BLaER1 treated with 17β-estradiol and CSF1 and Interleukin-3, amounts not matched to agents 10 nM and 100 nM (cell line): ENCODE data around the gene MPND.

ENCODE experiments used
- H3K27ac ChIP-seq, 11 experiments: shearing (Covaris generic); formaldehyde crosslinking; 2 replicates each; pipeline ENCODE4 v1.8.1; 2022
- H3K27me3 ChIP-seq, 11 experiments: shearing (Covaris generic); formaldehyde crosslinking; 2 replicates each; pipeline ENCODE4 v1.8.1; 2022
- H3K36me3 ChIP-seq, 11 experiments: shearing (Covaris generic); formaldehyde crosslinking; 2 replicates each; pipeline ENCODE4 v1.8.1; 2022
- H3K4me1 ChIP-seq, 10 experiments: shearing (Covaris generic); formaldehyde crosslinking; 2 replicates each; pipeline ENCODE4 v1.8.1; 2022
- H3K4me2 ChIP-seq, 11 experiments: shearing (Covaris generic); formaldehyde crosslinking; 2 replicates each; pipeline ENCODE4 v1.8.1; 2022
- H3K4me3 ChIP-seq, 10 experiments: shearing (Covaris generic); formaldehyde crosslinking; 2 replicates each; pipeline ENCODE4 v1.8.1; 2022
- H3K9ac ChIP-seq, 11 experiments: shearing (Covaris generic); formaldehyde crosslinking; 2 replicates each; pipeline ENCODE4 v1.8.1; 2022
- H3K9me3 ChIP-seq, 11 experiments: shearing (Covaris generic); formaldehyde crosslinking; replicated peaks in 1 of 11; 2 replicates each; pipeline ENCODE4 v1.8.1; 2022
- H4K20me1 ChIP-seq, 11 experiments: shearing (Covaris generic); formaldehyde crosslinking; 2 replicates each; pipeline ENCODE4 v1.8.1; 2022
- Cebpa-rat ChIP-seq, 11 experiments: shearing (Covaris generic); IDR thresholded peaks; 2 replicates each; pipeline ENCODE4 v1.8.1; 2022

The MPND gene

GRCh38 chr19:4391306-4391693 is 47.9 kb downstream of the MPND start:
- TF ChIP-seq Cebpa-rat (IDR thresholded peaks at IDR 0.05): no peak

DNA sequence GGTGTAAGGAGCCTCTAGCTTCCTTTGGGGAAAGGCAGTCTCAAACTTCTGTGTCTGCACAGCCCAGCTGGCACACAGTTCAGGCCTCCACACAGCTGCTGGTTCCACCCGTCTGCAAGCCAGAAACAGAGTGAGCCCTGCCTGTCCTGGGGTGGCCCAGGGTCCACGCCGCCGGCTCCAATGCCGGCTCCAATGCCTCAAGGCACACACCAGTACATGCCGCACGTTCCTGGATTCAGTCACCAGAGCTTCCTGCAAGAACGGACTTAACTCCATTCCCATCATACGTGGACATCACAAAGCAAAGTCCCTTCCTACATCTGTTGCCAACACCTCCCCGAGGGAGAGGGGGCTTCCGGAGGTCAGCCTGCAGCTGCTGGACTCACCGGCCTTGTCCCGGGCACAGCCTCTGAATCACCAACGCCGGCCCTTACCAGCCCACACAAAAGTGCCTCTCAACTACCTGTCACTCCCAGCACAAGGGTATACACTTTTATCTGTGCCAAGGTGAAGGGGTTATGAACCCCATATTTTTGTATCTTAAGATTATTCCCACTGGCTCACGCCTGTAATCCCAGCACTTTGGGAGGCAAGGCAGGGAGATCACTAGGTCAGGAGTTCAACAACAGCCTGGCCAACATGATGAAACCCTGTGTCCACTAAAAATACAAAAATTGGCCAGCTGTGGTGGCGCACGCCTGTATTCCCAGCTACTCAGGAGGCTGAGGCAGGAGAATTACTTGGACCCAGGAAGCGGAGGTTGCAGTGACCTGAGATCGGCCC is 48.5 kb downstream of the MPND start:
- TF ChIP-seq Cebpa-rat (IDR thresholded peaks at IDR 0.05): no peak
- no peaks in the 10 kb centered on the region for H3K27me3 ChIP-seq
- H4K20me1 ChIP-seq: peaks cover 95 to 100% (median 99%) of the 10 kb centered on the region in 11 experiments
- H3K9ac ChIP-seq: peak overlapping the region; percentile 5 to 74 (median 62); a peak in 18 of 22 replicates
- peak overlapping the region in 2 of 10 experiments; percentile 33 to 42; a peak in 3 of 20 replicates for H3K4me3 ChIP-seq
- H3K27ac ChIP-seq: peak overlapping the region in 5 of 11 experiments; percentile 25 to 72 (median 56); a peak in 6 of 22 replicates
- H3K4me1 ChIP-seq: peaks cover 43 to 99% (median 67%) of the 10 kb centered on the region in 10 experiments
- H3K4me2 ChIP-seq: peak overlapping the region; percentile 39 to 98 (median 76); a peak in 21 of 22 replicates
- peaks cover 38 to 88% (median 64%) of the 10 kb centered on the region in 11 experiments for H3K36me3 ChIP-seq
- H3K9me3 ChIP-seq: no peaks in the 10 kb centered on the region

More at GRCh38 chr19:4391306-4391693, 47.9 kb downstream of the MPND start:
- H3K9ac ChIP-seq: peak overlapping the region; percentile 5 to 74 (median 62); a peak in 19 of 22 replicates
- H3K36me3 ChIP-seq: peaks cover 32 to 88% (median 58%) of the 10 kb centered on the region in 11 experiments
- H3K4me2 ChIP-seq: peak overlapping the region; percentile 39 to 98 (median 76); a peak in 21 of 22 replicates
- H3K4me3 ChIP-seq: peak overlapping the region in 3 of 10 experiments; percentile 23 to 42 (median 33); a peak in 5 of 20 replicates
- peaks cover 95 to 100% (median 99%) of the 10 kb centered on the region in 11 experiments for H4K20me1 ChIP-seq
- peaks cover 48 to 99% (median 70%) of the 10 kb centered on the region in 10 experiments for H3K4me1 ChIP-seq
- H3K27me3 ChIP-seq: no peaks in the 10 kb centered on the region
- H3K9me3 ChIP-seq: no peaks in the 10 kb centered on the region
- peak overlapping the region in 8 of 11 experiments; percentile 21 to 72 (median 56); a peak in 8 of 22 replicates for H3K27ac ChIP-seq

- no peak for TF ChIP-seq Cebpa-rat (IDR thresholded peaks at IDR 0.05)
- H3K27me3 ChIP-seq: no peaks in the 10 kb centered on the region
- H3K36me3 ChIP-seq: peaks cover 47 to 87% (median 62%) of the 10 kb centered on the region in 11 experiments; a peak in 21 of 22 replicates
- H3K9ac ChIP-seq: peak overlapping the region in 9 of 11 experiments; percentile 9 to 61 (median 37); a peak in 12 of 22 replicates
- peak overlapping the region in 1 of 11 experiments; percentile 33; a peak in 2 of 22 replicates for H3K27ac ChIP-seq
- peaks cover 98 to 100% (median 99%) of the 10 kb centered on the region in 11 experiments for H4K20me1 ChIP-seq
- H3K9me3 ChIP-seq: peaks cover 0 to 3% (median 0%) of the 10 kb centered on the region in 11 experiments; a peak in 1 of 22 replicates
- peak overlapping the region in 4 of 11 experiments; percentile 15 to 98 (median 92); a peak in 6 of 22 replicates for H3K4me2 ChIP-seq
- H3K4me3 ChIP-seq: no peak overlapping the region
- H3K4me1 ChIP-seq: peaks cover 43 to 99% (median 77%) of the 10 kb centered on the region in 10 experiments
Measured at GRCh38 chr19:4393947-4394590, 50.7 kb downstream of the MPND start.

DNA sequence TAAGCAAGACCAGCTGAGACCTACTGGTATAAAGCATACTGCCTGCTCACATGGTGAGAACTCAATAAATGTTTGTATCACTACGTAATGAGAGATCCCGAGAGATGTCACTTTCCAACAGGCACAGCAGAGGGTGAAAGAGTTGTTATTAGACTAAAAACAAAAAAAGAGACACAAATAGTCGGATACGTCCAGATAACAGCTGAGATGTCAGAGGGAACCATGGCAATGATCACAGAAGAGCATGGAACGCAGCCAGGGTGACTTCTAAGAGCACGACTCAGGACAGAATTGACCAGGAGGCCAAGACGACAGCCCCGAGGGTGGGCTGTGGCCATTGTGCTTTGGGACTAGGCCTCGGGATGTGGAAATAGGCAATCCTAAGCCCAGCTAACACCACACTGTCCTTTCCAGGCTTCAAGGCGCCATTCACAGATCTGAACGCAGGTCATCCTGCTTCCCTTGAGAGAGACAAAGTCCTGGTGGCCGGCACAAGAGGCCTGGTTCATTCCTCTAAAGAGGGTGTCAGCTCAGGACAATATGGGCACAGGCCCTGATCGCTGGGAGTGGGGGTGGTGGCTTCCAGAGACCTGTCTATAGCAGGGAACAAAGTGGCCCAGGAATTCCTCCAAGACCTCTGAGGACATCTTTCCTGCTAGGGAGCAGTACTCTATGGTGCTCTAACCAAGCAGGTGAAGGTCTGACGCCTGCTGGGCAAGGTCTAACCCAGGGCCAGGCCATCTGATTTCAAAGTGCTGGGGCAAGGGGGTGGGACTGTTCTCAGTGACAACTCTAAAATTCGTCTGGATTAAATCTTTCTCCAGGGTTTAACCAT is 53.8 kb downstream of the MPND start:
- peak overlapping the region in 8 of 11 experiments; percentile 31 to 97 (median 92); a peak in 15 of 22 replicates for H3K4me2 ChIP-seq
- peaks cover 69 to 80% (median 74%) of the 10 kb centered on the region in 11 experiments for H4K20me1 ChIP-seq
- H3K27ac ChIP-seq: 0 out of 22 replicates have a peak overlapping the region, but pooled peaks of 3 of the 11 experiments have one; percentile 9 to 25 (median 18)
- H3K27me3 ChIP-seq: no peaks in the 10 kb centered on the region
- H3K36me3 ChIP-seq: peaks cover 37 to 64% (median 49%) of the 10 kb centered on the region in 11 experiments; a peak in 21 of 22 replicates
- H3K4me1 ChIP-seq: peaks cover 35 to 81% (median 65%) of the 10 kb centered on the region in 10 experiments
- H3K9ac ChIP-seq: peak overlapping the region in 9 of 11 experiments; percentile 0 to 68 (median 37); a peak in 15 of 22 replicates
- H3K9me3 ChIP-seq: peaks cover 0 to 3% (median 0%) of the 10 kb centered on the region in 11 experiments; a peak in 1 of 22 replicates
- TF ChIP-seq Cebpa-rat (IDR thresholded peaks at IDR 0.05): no peak
- H3K4me3 ChIP-seq: 0 out of 20 replicates have a peak overlapping the region, but pooled peaks of 1 of the 10 experiments have one; percentile 13

- H4K20me1 ChIP-seq: peaks cover 43 to 76% (median 66%) of the 10 kb centered on the region in 11 experiments
Measured at GRCh38 chr19:4399812-4400134, 56.4 kb downstream of the MPND start.

GRCh38 chr19:4400135-4400936 is 57.0 kb downstream of the MPND start, which contains the start of gene SH3GL1:
SH3GL1 (minus strand) TSS chr19:4400547; CDS start chr19:4400368, 179 bp downstream.
- Histone ChIP-seq H3K4me2 (peak within 1 kb of the TSS; percentile 86 to 97 (median 94)), H3K9ac (peak within 1 kb of the TSS; percentile 97 to 100 (median 99)), H3K4me1 (peaks cover 56 to 69% (median 65%) of the 10 kb centered on the region in 10 experiments), H3K4me3 (peak within 1 kb of the TSS; percentile 86 to 100 (median 96)), H3K27ac (peak within 1 kb of the TSS; percentile 94 to 99 (median 98)), H3K36me3 (peaks cover 29 to 54% (median 39%) of the 10 kb centered on the region in 11 experiments; a peak in 21 of 22 replicates), H4K20me1 (peaks cover 38 to 76% (median 66%) of the 10 kb centered on the region in 11 experiments), H3K27me3 (no peaks in the 10 kb centered on the region), H3K9me3 (peaks cover 0 to 3% (median 0%) of the 10 kb centered on the region in 11 experiments; a peak in 1 of 22 replicates)
- TF ChIP-seq Cebpa-rat (IDR thresholded peaks at IDR 0.05): no peak

More at GRCh38 chr19:4399812-4400134, 56.4 kb downstream of the MPND start:
- peak overlapping the region; percentile 90 to 99 (median 98) for H3K27ac ChIP-seq
- peaks cover 0 to 3% (median 0%) of the 10 kb centered on the region in 11 experiments; a peak in 1 of 22 replicates for H3K9me3 ChIP-seq
- H3K4me3 ChIP-seq: peak overlapping the region; percentile 79 to 100 (median 94)
- peak overlapping the region; percentile 91 to 100 (median 99) for H3K9ac ChIP-seq
- peaks cover 35 to 54% (median 41%) of the 10 kb centered on the region in 11 experiments; a peak in 21 of 22 replicates for H3K36me3 ChIP-seq
- peaks cover 50 to 71% (median 62%) of the 10 kb centered on the region in 10 experiments for H3K4me1 ChIP-seq
- H3K4me2 ChIP-seq: peak overlapping the region; percentile 86 to 97 (median 94)
- no peaks in the 10 kb centered on the region for H3K27me3 ChIP-seq
- no peak for TF ChIP-seq Cebpa-rat (IDR thresholded peaks at IDR 0.05)

DNA sequence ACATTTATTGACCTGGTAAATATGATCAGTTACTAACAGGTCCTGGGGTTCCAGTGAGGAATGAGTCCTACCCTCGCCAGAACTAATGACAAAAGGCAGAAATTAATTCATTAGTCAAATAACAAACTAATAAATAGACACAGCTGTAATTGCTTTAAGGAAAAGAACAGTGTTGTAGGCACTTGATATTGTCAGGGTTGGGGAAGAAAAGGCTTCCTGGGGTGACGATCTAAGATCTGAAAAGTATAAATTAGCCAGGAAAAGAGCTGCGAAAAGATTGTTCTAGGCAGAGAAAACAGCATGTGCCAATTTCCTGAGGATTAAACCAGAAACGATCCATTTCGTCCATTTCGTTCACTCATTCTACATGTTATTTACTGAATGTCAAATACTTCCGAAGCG is 58.4 kb downstream of the MPND start:
- Histone ChIP-seq H3K9ac (peak overlapping the region; percentile 74 to 99 (median 96)), H3K4me3 (peak overlapping the region; percentile 65 to 99 (median 96)), H3K27me3 (no peaks in the 10 kb centered on the region), H4K20me1 (peaks cover 23 to 76% (median 66%) of the 10 kb centered on the region in 11 experiments), H3K9me3 (peaks cover 0 to 3% (median 0%) of the 10 kb centered on the region in 11 experiments; a peak in 1 of 22 replicates), H3K36me3 (peaks cover 15 to 54% (median 37%) of the 10 kb centered on the region in 11 experiments), H3K4me2 (peak overlapping the region; percentile 80 to 95 (median 82)), H3K4me1 (peaks cover 51 to 79% (median 72%) of the 10 kb centered on the region in 10 experiments), H3K27ac (peak overlapping the region; percentile 63 to 97 (median 76))
- TF ChIP-seq Cebpa-rat (IDR thresholded peaks at IDR 0.05): no peak
